OCI-LY7 (cell line): ENCODE data around the gene MC2R. TPM values are rescaled to one million over a fixed set of nuclear protein-coding genes. Genes with fewer than 3 reads are reported as not detected.

Source experiments
- BruUV-seq: library from RNA; stranded (reverse); fragments of 400-500 nt; replicated peaks from 2 replicates; lab custom pipeline; 2021; lab: Mats Ljungman, UMichigan
- CTCF ChIA-PET: fragments of 300-600 bp; sonication (Branson Sonifier 250); formaldehyde crosslinking; loops from one replicate; lab custom pipeline; 2022; ENCODE audit warnings: antibody characterized with exemption; ENCODE audit not compliant: unreplicated experiment; lab: Charles Lee
- POLR2A ChIA-PET: fragments of 300-600 bp; sonication (Branson Sonifier 250); formaldehyde crosslinking; loops from one replicate; lab custom pipeline; 2022; ENCODE audit warnings: antibody characterized with exemption; lab: Charles Lee
- DNase-seq: peaks from one replicate; pipeline ENCODE4 v3.0.0-alpha.2; 2015; ENCODE audit warnings: low spot score
- H2AFZ ChIP-seq: fragments of 200-600 bp; sonication (generic), shearing (Covaris generic); 2 replicates; pipeline ENCODE4 v1.6.1; 2014; ENCODE audit warnings: mild to moderate bottlenecking, antibody characterized with exemption, low read length, moderate library complexity
- H3K27ac ChIP-seq: fragments of 200-600 bp; sonication (generic); 2 replicates; pipeline ENCODE4 v1.5.1; 2014; ENCODE audit warnings: mixed run types, low read depth, mild to moderate bottlenecking, moderate library complexity, low read length, inconsistent platforms; ENCODE audit not compliant: poor library complexity, severe bottlenecking
- H3K36me3 ChIP-seq: fragments of 200-600 bp; sonication (generic); 2 replicates; pipeline ENCODE4 v1.6.1; 2014; ENCODE audit warnings: mild to moderate bottlenecking, antibody characterized with exemption, low read length, moderate library complexity, mixed read lengths; ENCODE audit not compliant: insufficient read depth
- H3K4me1 ChIP-seq: fragments of 200-600 bp; sonication (generic); 2 replicates; pipeline ENCODE4 v1.5.1; 2014; ENCODE audit warnings: mild to moderate bottlenecking, low read length; ENCODE audit not compliant: insufficient read depth, poor library complexity, severe bottlenecking
- H3K4me2 ChIP-seq: fragments of 200-600 bp; sonication (generic); 2 replicates; pipeline ENCODE4 v1.6.1; 2014; ENCODE audit warnings: mild to moderate bottlenecking, low read length
- H3K4me3 ChIP-seq: fragments of 200-600 bp; sonication (generic); 2 replicates; pipeline ENCODE4 v1.5.1; 2014; ENCODE audit warnings: mild to moderate bottlenecking, low read depth, low read length; ENCODE audit not compliant: poor library complexity, severe bottlenecking
- H3K79me2 ChIP-seq: fragments of 200-600 bp; sonication (generic); 2 replicates; pipeline ENCODE4 v1.6.1; 2016; ENCODE audit warnings: low read depth, mild to moderate bottlenecking, low read length, moderate library complexity, mixed read lengths; ENCODE audit not compliant: insufficient read depth
- H3K9me2 ChIP-seq: fragments of 200-600 bp; sonication (generic); 2 replicates; pipeline ENCODE4 v1.6.1; 2016; ENCODE audit warnings: mild to moderate bottlenecking, low read length, mixed read lengths; ENCODE audit not compliant: insufficient read depth
- H3K9me3 ChIP-seq: fragments of 200-600 bp; sonication (generic); 2 replicates; pipeline ENCODE4 v1.6.1; 2014; ENCODE audit warnings: mild to moderate bottlenecking, mixed run types, low read length, mixed read lengths
- H4K20me1 ChIP-seq: fragments of 200-600 bp; sonication (generic); 2 replicates; pipeline ENCODE4 v1.6.1; 2014; ENCODE audit warnings: mild to moderate bottlenecking, antibody characterized with exemption, low read length, moderate library complexity, mixed read lengths; ENCODE audit not compliant: insufficient read depth
- CTCF ChIP-seq: fragments of 200-600 bp; sonication (generic); conservative IDR thresholded peaks from 2 replicates; pipeline ENCODE4 v1.5.1; 2014; ENCODE audit warnings: mild to moderate bottlenecking, antibody characterized with exemption, low read length, moderate library complexity, mixed read lengths
- EZH2phosphoT487 ChIP-seq: fragments of 200-600 bp; sonication (generic); IDR thresholded peaks from 2 replicates; pipeline ENCODE4 v1.6.1; 2018; ENCODE audit warnings: low read depth, borderline replicate concordance, mild to moderate bottlenecking, mixed run types, antibody characterized with exemption, low read length, moderate library complexity, mixed read lengths
- intact Hi-C: fragments of 100-400 bp; cut with micrococcal nuclease; formaldehyde crosslinking; loops from one replicate; pipeline ENCODE4 v1.10.0; 2022; ENCODE audit not compliant: unreplicated experiment
- total RNA-seq, 2 experiments: library from RNA; depleted of rRNA in 1 of 2; stranded (reverse); fragments of >200 nt in 1 of 2; shearing (Covaris generic) in 1 of 2; gene quantifications; 2 replicates each; pipeline ENCODE4 v1.2.3, GENCODE V29; 2014 to 2022

MC2R gene
- total RNA-seq, 2 experiments from 2014 or later, result not detected

DNA sequence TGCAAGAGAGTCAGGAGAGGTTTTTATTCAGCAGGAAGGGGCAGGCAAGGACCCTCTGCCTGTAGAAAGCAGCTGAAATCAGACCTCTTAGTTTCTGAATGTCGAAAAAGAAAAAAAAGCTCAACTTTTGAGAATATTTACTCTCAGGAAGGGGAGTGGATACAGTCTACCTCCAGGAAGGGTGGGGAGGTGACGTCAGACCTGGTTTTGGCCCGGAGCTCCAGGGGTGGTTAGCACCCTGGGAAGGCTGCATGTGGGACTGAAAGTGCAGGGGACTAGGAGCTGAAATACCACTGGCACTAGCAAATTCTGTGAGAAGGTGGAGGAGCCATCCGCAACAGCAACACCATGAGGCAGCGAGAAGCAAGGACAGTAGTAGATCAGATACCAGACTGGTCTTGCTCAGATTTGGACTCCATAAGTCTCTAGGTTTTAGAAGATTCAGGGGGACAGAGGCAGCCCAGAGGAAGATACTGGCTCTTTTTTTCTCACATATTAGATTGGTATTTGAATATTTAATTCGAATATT lies 19.8 kb downstream of the MC2R start:
- ChIA-PET CTCF (interaction anchor here (0.9 kb wide), 1 partner anchor 28 kb away, joined by 4 read pairs; no protein-coding TSS in a partner anchor), POLR2A (no interaction called here)
- no peaks in the 10 kb centered on the region for H4K20me1 ChIP-seq
- peaks cover 18% of the 10 kb centered on the region for H3K4me1 ChIP-seq
- no peak for DNase-seq
- no peaks in the 10 kb centered on the region for H3K79me2 ChIP-seq
- TF ChIP-seq CTCF (no peak), EZH2phosphoT487 (no peak)
- no peak overlapping the region for H3K4me3 ChIP-seq
- H2AFZ ChIP-seq, result no peak overlapping the region
- no peaks in the 10 kb centered on the region for H3K9me2 ChIP-seq
- no peak overlapping the region for H3K27ac ChIP-seq
- no peaks in the 10 kb centered on the region for H3K9me3 ChIP-seq
- H3K4me2 ChIP-seq, result no peak overlapping the region
- intact Hi-C loops, result no loop called here
- BruUV-seq, result no TSS peak
- no peaks in the 10 kb centered on the region for H3K36me3 ChIP-seq

DNA sequence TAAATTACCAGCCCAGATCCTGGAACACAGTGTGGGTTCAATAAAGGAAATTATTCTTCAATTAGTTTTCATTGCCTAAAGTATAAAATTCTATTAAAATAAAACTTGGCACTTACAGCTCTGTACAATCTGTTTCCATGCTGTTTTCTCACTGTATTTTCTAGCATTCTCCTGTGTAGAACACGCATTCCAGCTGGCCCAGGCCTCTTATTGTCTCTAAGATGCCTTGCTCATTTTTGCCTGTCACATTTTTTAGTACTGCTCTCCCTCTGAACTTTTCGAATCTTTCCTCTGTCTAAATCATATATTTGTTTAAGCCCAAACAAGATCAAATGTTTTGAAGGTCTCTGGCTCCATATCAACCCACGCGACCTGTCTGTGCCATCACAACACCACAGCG lies 20.8 kb downstream of the MC2R start:
- CTCF ChIA-PET, result interaction anchor here (0.9 kb wide), 1 partner anchor 29 kb away, joined by 4 read pairs; no protein-coding TSS in a partner anchor
- Histone ChIP-seq H4K20me1 (no peaks in the 10 kb centered on the region), H3K9me2 (no peaks in the 10 kb centered on the region), H3K9me3 (no peaks in the 10 kb centered on the region), H3K4me3 (no peak overlapping the region), H3K4me1 (peaks cover 18% of the 10 kb centered on the region), H3K79me2 (no peaks in the 10 kb centered on the region), H3K36me3 (no peaks in the 10 kb centered on the region), H2AFZ (no peak overlapping the region), H3K27ac (no peak overlapping the region), H3K4me2 (no peak overlapping the region)
- TF ChIP-seq EZH2phosphoT487 (no peak), CTCF (no peak)
- POLR2A ChIA-PET, result interaction anchor here (0.7 to 1.7 kb wide), 5 partner anchors 12 to 230 kb away, joined by 3 to 4 read pairs (median 3); no protein-coding TSS in a partner anchor
- intact Hi-C loops, result no loop called here
- no TSS peak for BruUV-seq
- no peak for DNase-seq

- no peaks in the 10 kb centered on the region for H4K20me1 ChIP-seq
- TF ChIP-seq EZH2phosphoT487 (no peak), CTCF (no peak)
- H3K9me3 ChIP-seq, result no peaks in the 10 kb centered on the region
- peak overlapping the region; percentile 38 for H3K4me2 ChIP-seq
- H3K79me2 ChIP-seq, result no peaks in the 10 kb centered on the region
- peak overlapping the region; percentile 36; the same call in 1 of the 2 replicates for H2AFZ ChIP-seq
- ChIA-PET CTCF (interaction anchor here (0.8 kb wide), 1 partner anchor 80 kb away, joined by 3 read pairs; no protein-coding TSS in a partner anchor), POLR2A (interaction anchor here (0.5 to 1.6 kb wide), 7 partner anchors 11 to 407 kb away, joined by 3 to 5 read pairs (median 3); no protein-coding TSS in a partner anchor)
- intact Hi-C loops, result no loop called here
- no peaks in the 10 kb centered on the region for H3K36me3 ChIP-seq
- peak overlapping the region; percentile 13 for H3K27ac ChIP-seq
- H3K4me1 ChIP-seq, result peaks cover 18% of the 10 kb centered on the region
- no peaks in the 10 kb centered on the region for H3K9me2 ChIP-seq
- peak; percentile 66 for DNase-seq
- no peak overlapping the region for H3K4me3 ChIP-seq
- BruUV-seq, result no TSS peak
These were observed 21.9 kb downstream of the MC2R start for GRCh38 chr18:13893418-13893760.
